GM19023 (cell line): ENCODE data around the gene DZIP1L.
A peak's percentile ranks its signal among the peaks of the same experiment; 100 is the strongest.
"Not testable (repeated sequence)": the region's sequence is repeated elsewhere in the genome, so short reads cannot be mapped to it uniquely, and the experiment has no call there.

Experiments
- ATAC-seq: cut with Tn5 transposase; IDR thresholded peaks from one replicate; pipeline ENCODE4 v1.9.1; 2021; ENCODE audit warnings: mild to moderate bottlenecking, moderate library complexity; ENCODE audit not compliant: unreplicated experiment

Gene DZIP1L, protein sequence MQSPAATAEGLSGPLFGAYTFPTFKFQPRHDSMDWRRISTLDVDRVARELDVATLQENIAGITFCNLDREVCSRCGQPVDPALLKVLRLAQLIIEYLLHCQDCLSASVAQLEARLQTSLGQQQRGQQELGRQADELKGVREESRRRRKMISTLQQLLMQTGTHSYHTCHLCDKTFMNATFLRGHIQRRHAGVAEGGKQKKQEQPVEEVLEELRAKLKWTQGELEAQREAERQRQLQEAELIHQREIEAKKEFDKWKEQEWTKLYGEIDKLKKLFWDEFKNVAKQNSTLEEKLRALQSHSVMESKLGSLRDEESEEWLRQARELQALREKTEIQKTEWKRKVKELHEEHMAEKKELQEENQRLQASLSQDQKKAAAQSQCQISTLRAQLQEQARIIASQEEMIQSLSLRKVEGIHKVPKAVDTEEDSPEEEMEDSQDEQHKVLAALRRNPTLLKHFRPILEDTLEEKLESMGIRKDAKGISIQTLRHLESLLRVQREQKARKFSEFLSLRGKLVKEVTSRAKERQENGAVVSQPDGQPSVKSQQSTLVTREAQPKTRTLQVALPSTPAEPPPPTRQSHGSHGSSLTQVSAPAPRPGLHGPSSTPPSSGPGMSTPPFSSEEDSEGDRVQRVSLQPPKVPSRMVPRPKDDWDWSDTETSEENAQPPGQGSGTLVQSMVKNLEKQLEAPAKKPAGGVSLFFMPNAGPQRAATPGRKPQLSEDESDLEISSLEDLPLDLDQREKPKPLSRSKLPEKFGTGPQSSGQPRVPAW

GRCh38 chr3:138114988-138115971 lies at the start of gene DZIP1L:
Gene DZIP1L (minus strand): TSS chr3:138115608. CDS start chr3:138103971, 11,637 bp downstream.
- ATAC-seq = peak; percentile 82

- no peak for ATAC-seq
These were observed 49.7 kb upstream of the DZIP1L start for GRCh38 chr3:138165061-138165460.

DNA sequence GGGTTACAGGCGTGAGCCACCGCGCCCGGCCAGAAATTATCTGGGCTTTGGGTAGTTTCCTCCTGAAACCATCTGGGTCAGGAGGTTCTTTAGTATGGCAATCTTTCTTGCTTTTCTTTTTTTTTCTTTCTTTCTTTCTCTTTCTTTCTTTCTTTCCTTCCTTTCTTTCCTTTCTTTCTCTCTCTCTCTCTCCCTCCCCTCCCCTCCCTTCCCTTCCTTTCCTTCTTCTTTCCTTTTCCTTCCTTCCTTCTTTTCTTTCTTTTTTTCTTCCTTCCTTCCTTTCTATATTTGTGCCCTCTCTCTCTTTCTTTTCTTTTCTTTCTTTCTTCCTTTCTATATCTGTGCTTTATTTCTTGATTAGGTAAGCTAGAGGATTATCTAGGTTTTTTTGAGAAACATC lies 42.3 kb upstream of the DZIP1L start:
- no peak for ATAC-seq

DNA sequence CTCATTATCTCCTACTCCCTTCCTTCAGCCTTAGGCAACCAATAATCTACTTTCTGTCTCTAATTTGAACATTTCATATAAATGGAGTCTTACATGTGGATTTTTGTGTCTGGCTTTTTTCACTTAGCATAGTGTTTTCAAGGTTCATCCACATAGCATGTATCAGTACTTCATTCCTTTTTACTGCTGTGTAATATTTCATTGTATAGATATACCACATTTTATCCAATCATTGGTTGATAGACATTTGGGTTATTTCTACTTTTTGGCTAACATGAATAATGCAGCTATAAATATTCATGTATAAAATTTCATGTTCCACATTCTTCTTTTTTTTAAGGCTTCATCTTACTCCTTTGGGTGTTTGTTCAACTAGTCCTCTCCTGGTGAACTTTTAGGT lies 39.1 kb upstream of the DZIP1L start:
- no peak for ATAC-seq

DNA sequence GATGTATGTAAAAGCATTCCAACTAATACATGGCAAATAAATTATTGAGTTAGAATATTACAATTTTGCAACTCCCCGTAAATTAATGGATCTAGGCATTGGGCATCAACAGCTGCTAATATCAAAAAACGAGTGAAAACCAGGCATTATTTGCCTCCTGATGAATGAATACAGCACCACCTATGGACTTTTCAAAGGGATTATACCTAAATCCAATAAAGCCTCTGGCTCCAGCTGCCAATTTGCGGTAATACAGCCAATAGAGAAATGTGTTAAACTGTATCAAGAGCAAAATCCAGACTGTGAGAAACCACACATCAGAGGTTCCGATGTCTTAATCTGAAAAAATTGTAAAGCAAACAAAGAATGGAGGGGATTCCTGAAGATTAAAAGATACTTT lies 33.1 kb upstream of the DZIP1L start:
- ATAC-seq = no peak

GRCh38 chr3:138142181-138142580 lies 26.8 kb upstream of the DZIP1L start:
- ATAC-seq = not testable (repeated sequence)

GRCh38 chr3:138140940-138141339 lies 25.5 kb upstream of the DZIP1L start:
- no peak for ATAC-seq

DNA sequence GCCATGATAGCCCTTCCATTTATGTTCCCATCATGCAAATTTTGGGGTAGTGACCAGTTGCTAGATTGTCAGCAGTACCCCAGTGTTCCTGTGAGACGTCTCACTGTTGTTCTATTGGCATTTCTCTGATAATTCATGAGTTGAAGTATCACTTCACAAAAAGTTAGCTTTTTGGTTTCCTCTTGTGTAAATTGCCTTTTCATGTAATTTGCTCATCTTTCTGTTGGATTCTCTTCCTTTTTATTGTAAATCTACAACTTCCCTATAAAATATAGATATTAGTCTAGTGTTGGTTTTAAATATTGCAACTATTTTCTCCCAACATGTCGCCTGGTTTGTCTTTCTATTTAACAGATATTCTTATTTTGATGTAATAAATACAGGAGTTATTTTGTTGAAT lies 24.3 kb upstream of the DZIP1L start:
- ATAC-seq = no peak

DNA sequence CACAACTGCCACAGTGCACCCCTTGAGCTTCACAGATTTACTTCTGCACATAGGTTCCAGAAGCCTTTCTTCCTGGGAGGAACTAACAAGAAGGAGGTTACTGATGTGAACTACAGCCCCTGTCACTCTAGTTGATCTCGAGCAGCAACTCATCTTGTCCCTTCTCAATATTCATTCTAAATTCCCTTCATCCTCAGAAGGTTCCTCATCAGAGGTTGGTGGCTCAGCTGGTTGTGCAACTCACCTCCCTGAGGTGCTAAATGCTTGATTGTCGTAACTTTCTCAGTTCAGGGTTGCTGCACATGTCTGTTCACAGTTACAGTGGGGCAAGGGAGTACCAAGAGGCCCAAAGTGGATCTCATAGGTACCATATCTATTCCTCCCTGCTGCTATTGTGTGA lies 22.5 kb upstream of the DZIP1L start:
- no peak for ATAC-seq

DNA sequence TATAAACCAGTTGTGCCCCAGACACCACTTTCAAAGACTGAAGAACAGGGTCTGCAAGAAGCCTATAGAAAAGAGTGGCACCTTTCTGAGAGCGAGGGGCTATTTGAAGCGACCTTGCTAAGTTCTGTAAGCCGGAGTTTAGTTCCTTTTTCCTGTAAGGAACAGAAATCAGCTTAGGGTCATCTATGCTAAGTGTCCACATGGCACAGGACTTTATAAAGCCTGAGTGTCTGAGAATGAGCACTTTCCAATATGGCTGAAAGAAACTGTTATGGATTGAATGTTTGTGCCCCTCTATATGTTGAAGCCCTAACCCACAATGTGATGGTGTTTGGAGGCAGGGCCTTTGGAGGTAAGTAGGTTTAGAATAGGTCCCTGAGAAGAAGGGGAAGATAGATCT lies 20.8 kb upstream of the DZIP1L start:
- ATAC-seq = no peak

GRCh38 chr3:138135833-138136194 lies 20.4 kb upstream of the DZIP1L start:
- no peak for ATAC-seq

GRCh38 chr3:138135146-138135832 lies 19.9 kb upstream of the DZIP1L start:
- no peak for ATAC-seq

DNA sequence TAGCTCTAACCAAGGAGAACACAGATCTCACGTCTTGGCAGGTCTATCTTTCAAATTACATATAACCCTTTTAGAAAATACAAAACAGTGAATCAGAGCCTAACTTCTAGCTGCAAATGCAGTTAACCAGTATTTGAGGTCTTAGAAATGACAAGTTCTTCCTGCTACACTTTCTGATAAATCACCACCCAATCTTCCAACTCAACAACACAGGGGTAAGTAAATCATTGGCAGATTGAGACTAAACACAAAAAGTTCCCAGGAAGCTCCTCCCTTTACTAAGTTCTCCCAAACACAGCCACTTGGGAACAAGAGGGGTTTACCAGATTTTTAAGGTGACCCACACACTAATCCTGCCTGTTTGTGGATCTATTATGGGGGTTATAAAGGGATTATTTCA lies 16.8 kb upstream of the DZIP1L start, which contains the start of gene A4GNT:
Gene A4GNT, minus strand, starts transcription at position 152 of the 400 bp plus-strand sequence. CDS start 1,134 bp downstream, outside the sequence.
- no peak for ATAC-seq

GRCh38 chr3:138127636-138128365 lies 12.4 kb upstream of the DZIP1L start:
- ATAC-seq = no peak

DNA sequence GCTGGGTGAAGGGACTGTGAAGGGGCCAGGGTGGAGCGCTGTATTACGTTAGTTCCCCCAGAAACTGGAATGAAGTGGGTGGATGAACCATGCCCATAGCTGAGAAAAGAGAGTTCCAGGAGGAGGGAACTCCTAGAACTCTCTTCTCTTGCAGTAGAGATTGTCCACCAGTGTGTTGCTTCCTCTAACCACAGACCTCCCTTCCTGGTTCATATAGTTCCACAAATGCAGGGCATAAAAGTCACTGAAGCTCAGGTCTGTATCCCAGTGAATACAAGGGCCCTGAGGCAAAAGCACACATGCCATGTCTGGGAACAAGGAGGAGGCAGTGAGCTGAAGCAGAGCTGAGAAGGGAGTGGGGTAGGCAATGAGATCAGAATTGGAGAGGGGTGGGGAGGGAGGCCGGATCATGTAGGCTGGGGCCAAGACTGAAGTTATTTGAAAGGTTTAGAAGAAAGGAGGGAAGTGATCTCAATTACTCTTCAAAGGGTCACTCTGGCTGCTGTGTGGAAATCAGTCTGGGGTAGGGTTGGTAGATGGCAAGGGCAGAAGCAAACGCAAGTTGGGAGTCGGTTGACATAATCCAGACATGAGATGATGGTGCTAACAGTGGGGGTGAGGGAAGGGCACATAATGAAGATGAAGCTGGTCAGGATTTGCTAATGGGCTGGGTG lies 10.3 kb upstream of the DZIP1L start:
- ATAC-seq = no peak

DNA sequence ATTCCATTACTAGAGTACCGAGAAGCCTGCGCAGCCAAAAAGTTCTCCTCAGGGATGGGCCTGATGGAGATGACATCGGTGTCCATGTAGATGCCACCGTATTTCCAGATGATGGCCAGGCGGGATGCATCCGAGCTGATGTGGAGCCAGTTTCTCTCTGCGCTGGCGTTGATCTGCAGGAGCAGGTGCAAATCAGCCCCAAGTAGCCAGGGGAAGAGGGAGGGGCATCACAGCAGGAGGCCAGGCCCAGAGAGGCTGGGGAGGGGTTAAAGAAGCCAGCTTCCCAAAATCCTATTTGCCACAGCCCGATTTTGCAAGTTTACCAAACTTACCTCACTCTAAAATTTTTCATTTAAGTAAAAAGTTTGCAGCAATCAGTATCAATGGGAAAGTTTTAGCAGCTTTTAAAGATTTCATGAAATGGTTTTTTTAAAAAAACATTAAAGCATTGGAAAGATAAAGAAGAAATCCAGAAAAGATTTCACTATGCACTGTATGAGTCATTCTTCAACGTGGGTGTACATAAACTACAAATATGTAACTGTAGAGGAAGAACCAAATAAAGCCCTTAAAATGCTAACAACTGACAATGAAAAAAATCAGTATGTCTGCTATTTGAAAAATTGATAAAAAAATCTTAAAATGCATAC lies 9.4 kb upstream of the DZIP1L start:
- ATAC-seq = no peak

DNA sequence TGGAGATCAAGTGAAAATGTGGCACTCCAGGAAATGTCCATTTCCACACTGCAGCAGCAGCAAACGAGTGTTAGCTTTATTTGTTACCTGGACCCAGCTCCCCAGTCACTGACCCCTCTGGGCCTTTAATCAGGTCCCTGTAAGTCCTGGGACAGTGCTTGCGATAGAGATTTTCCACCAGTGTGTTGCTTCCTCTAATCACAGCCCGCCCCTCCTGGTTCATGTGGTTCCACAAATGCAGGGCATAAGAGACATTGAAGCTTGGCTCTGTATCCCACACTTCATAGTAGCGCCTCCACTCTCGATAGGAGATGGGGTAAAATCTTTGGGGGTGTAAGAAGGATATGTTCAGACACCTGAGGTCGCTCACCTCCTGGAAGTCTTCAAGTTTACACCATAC lies 8.8 kb upstream of the DZIP1L start:
- no peak for ATAC-seq

DNA sequence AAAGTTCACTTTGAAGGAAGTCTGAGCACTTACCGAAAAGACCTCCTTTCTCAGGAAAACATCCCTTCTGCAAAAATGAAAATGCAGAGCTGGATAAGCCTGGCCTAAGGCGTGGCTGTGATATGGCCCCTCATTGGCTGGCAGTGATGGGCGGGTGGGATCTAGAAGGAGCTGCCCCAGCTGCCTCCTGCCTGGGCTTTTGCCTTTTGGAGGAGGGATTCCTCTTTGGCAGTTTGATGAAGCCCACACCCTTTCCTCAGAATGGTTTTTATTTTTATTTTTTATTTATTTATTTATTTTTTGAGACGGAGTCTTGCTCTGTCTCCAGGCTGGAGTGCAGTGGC lies 4.0 kb upstream of the DZIP1L start:
- no peak for ATAC-seq
